Activated T-cell treated with anti-CD3 and anti-CD28 coated beads, Interleukin-2, amount 50 U/mL, for 4 hours (primary cell): ENCODE measurements around the gene NR2C1. TPM values are rescaled to one million over a fixed set of nuclear protein-coding genes. Genes with fewer than 3 reads are reported as not detected.
"Not testable (repeated sequence)": the region's sequence is repeated elsewhere in the genome, so short reads cannot be mapped to it uniquely, and the experiment has no call there.

ENCODE experiments used
- ATAC-seq, 2 donors: fragments of 200-7000 bp; cut with Tn5 transposase; one replicate each; pipeline ENCODE4 v1.10.0; 2021
- DNase-seq: peaks from one replicate; pipeline ENCODE4 v3.0.0-alpha.2; 2020
- H3K27me3 Mint-ChIP-seq: one replicate; pipeline ENCODE4 v1.8.0; 2021; ENCODE audit warnings: low read depth, mixed read lengths
- H3K36me3 Mint-ChIP-seq: one replicate; pipeline ENCODE4 v1.8.0; 2022; ENCODE audit warnings: mixed read lengths; ENCODE audit not compliant: insufficient read depth
- H3K4me1 Mint-ChIP-seq: one replicate; pipeline ENCODE4 v1.8.0; 2021; ENCODE audit warnings: low read depth, mixed read lengths
- H3K4me3 Mint-ChIP-seq: one replicate; pipeline ENCODE4 v1.8.0; 2021; ENCODE audit warnings: mild to moderate bottlenecking, moderate library complexity, mixed read lengths
- H3K9me3 Mint-ChIP-seq: one replicate; pipeline ENCODE4 v1.8.0; 2021; ENCODE audit warnings: mixed read lengths
- total RNA-seq, 3 donors: library from RNA; stranded (reverse); gene quantifications; one replicate each; pipeline ENCODE4 v1.2.1, GENCODE V29; 2021

The NR2C1 gene
- total RNA-seq, 3 donors from 2014 or later, result 13.4 to 16.5 (median 14.1) TPM

DNA sequence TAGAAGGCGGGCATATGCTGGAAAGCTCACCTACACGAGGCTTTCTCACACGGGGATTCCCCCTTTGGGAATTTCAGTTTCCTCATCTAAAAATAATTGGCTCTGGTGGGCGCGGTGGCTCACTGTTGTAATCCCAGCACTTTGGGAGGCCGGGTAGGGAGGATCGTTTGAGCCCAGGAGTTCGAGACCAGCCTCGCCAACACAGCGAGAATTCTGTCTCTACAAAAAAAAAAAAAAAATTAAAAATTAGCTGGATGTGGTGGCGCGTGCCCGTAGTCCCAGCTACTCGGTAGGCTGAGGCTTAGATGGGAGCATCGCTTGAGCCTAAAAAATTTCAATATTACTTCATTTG lies 69.5 kb downstream of the NR2C1 start:
- H3K4me1 Mint-ChIP-seq, result peaks cover 47% of the 10 kb centered on the region
- peaks cover 17% of the 10 kb centered on the region for H3K36me3 Mint-ChIP-seq
- H3K4me3 Mint-ChIP-seq, result peak overlapping the region; percentile 95
- ATAC-seq (peak in 1 of 2 donors; percentile 1), DNase-seq (no peak)
- H3K27me3 Mint-ChIP-seq, result no peaks in the 10 kb centered on the region
- peaks cover 16% of the 10 kb centered on the region for H3K9me3 Mint-ChIP-seq

DNA sequence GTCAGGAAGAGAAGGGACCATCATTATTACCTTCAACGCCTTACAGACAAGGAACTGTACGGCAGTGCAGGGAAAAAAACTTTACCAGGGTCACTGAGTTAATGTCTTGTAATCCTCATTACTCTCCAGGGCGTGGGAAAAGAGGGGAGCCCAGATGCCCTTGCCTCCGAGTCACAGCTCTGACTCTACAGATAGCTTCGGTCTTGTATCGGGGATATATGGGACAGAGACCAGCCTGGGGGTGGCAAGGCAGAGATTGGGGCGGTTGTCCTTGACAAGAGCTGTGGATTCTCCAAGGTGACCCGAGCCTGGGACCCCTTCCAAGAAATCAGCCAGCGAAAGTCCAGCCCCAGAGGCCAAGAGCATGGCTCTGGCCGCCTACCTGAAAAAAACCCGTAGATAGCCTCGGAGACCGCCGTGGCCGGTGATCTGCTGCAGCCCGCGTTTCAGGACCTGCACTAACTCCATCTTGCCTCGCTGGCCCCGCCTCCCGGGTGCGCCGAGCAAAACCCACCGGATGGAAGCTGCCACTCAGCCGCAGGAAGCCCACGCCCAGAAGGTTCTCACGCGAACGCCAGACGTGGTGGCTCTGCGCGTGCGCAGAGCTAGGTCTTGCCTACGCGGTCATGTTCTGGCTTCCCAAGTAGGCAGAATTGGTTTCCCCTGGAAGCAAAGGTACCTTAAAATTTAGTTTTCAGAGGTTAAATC lies 70.1 kb downstream of the NR2C1 start, which contains the start of gene NDUFA12:
TSS of gene NDUFA12 (minus strand) at position 485 of the 708 bp plus-strand sequence. CDS start at position 468, 17 bp downstream.
- Mint-ChIP-seq H3K36me3 (peaks cover 21% of the 10 kb centered on the region), H3K9me3 (peaks cover 16% of the 10 kb centered on the region), H3K4me3 (peak within 1 kb of the TSS; percentile 95), H3K4me1 (peaks cover 52% of the 10 kb centered on the region), H3K27me3 (no peaks in the 10 kb centered on the region)
- peak; percentile 100 for ATAC-seq
- DNase-seq, result peak; percentile 92

DNA sequence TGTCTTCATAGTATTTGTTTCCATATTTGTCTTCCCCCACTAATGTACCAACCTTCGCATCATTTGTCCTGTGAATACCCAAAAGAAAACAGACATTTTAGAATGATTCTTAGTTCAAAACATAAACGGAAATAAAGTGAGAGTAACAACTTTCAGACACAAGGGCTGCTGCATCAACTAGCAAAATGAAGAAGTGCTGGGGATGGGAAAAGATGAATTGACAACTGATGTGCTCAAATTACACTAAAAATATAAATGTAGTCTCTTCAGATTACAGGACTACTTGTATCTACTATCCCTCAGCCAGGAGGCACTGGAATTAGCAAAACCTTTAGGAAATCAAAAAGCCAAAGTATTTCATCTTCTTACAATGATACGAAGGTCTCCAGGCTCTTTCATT lies 70.7 kb downstream of the NR2C1 start:
- ATAC-seq (no peak), DNase-seq (no peak)
- Mint-ChIP-seq H3K9me3 (peaks cover 16% of the 10 kb centered on the region), H3K27me3 (no peaks in the 10 kb centered on the region), H3K4me1 (peaks cover 58% of the 10 kb centered on the region), H3K4me3 (peak overlapping the region; percentile 95), H3K36me3 (peaks cover 24% of the 10 kb centered on the region)

DNA sequence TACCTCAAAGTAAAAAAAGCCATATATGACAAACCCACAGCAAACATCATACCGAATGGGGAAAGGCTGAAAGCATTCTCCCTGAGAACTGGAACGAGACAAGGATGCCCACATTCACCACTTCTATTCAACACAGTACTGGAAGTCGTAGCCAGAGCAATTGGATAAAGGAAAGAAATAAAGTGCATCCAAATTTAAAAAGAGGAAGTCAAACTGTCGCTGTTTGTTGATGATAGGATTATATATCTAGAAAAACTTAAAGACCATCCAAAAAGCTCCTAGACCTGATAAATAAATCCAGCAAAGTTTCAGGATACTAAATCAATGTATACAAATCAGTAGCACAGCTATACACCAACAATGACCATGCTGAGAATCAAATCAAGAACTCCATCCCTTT lies 75.1 kb downstream of the NR2C1 start:
- H3K9me3 Mint-ChIP-seq, result no peaks in the 10 kb centered on the region
- no peak overlapping the region for H3K4me3 Mint-ChIP-seq
- H3K27me3 Mint-ChIP-seq, result no peaks in the 10 kb centered on the region
- DNase-seq (no peak), ATAC-seq (no peak)
- peaks cover 49% of the 10 kb centered on the region for H3K4me1 Mint-ChIP-seq
- peaks cover 25% of the 10 kb centered on the region for H3K36me3 Mint-ChIP-seq

DNA sequence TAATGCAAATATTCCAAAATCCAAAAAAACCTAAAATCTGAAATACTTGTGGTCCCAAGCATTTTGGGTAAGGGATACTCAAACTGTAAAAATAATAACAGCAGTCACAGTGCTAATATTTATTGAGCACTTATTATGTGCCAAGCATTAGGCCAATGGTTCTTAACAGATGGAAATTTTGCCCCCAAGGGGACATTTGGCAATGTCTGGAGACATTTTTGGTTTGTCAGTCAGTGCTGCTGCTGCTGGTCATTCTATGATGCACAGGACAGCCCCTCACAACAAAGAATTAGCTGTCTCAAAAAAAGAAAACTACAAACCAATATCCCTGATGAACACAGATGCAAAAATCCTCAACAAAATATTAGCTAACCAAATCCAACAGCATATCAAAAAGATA lies 75.7 kb downstream of the NR2C1 start:
- Mint-ChIP-seq H3K9me3 (no peaks in the 10 kb centered on the region), H3K4me1 (peaks cover 49% of the 10 kb centered on the region), H3K36me3 (peaks cover 26% of the 10 kb centered on the region), H3K4me3 (no peak overlapping the region), H3K27me3 (no peaks in the 10 kb centered on the region)
- no peak for DNase-seq
- no peak for ATAC-seq

DNA sequence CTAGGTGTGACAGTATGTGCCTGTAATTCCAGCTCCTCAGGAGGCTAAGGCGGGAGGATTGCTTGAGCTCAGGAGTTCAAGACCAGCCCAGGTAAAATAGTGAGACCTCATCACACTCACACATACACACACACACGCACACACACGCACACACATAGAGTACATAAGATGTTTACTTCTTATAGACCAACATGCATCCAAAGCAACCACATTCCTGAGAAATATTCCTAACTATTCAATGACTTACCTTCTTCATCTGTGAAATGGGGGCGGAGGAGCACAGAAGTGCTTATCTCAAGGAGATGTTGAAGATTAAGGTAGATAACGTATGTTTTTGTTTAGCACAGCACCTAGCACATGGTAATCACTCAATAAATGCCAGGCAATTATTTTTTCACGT lies 76.4 kb downstream of the NR2C1 start:
- H3K4me3 Mint-ChIP-seq, result no peak overlapping the region
- peaks cover 50% of the 10 kb centered on the region for H3K4me1 Mint-ChIP-seq
- peaks cover 31% of the 10 kb centered on the region for H3K36me3 Mint-ChIP-seq
- no peaks in the 10 kb centered on the region for H3K27me3 Mint-ChIP-seq
- no peaks in the 10 kb centered on the region for H3K9me3 Mint-ChIP-seq
- no peak for DNase-seq
- ATAC-seq, result no peak

DNA sequence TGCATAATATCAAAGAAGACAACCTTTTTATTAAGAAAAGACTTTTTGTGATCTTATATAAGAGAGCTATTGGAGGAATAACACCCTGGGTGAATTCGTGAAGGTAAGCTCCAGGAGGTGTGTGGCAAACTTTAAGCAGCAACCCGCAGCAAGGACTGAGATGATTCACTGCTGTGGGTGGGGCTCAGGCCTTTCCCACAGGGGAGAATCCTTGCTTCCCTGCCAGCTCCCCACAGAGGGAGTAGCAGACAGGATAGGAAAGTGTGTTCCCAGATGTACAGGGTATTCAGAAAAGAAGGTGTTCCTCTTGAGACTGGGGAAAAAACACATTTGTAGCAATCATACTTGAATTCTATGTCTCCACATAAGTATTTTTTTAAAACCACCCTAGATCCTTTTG lies 79.1 kb downstream of the NR2C1 start:
- H3K27me3 Mint-ChIP-seq, result no peaks in the 10 kb centered on the region
- H3K36me3 Mint-ChIP-seq, result peaks cover 34% of the 10 kb centered on the region
- ATAC-seq, result no peak
- H3K4me3 Mint-ChIP-seq, result no peak overlapping the region
- no peak for DNase-seq
- H3K9me3 Mint-ChIP-seq, result no peaks in the 10 kb centered on the region
- peaks cover 43% of the 10 kb centered on the region for H3K4me1 Mint-ChIP-seq

DNA sequence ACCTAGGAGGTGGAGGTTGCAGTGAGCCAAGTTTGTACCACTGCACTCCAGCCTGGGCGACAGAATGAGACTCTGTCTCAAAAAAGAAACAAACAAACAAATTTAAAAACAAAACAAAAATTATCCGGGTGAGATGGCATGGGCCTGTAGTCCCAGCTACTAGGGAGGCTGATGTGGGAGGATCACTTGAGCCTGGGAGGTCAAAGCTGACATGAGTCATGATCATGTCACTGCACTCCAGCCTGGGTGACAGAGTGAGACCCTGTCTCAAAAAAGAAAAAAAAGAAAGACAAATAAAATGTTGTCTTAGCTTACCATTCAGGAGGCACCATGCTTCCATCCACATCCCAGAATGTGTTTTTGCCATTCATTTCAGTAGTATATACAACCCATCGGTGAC lies 79.6 kb downstream of the NR2C1 start:
- peak in 1 of 2 donors; percentile 43 for ATAC-seq

DNA sequence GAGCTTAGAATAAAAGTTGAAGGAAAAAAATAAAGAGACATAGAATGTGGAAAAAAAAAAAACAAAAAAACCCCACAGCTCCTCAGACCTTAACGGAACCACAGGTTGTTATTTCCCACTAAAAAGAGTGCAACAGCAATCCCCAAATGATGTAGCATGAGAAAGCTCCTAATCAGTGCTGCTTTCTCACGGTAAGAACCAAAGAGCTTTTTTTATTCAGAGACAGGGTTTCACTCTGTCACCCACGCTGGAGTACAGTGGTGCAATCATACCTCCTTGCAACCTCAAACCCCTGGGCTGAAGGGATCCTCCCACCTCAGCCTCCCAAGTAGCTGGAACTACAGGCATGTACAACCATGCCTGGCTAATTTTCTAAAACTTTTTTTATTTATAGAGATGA lies 83.2 kb downstream of the NR2C1 start:
- peak; percentile 40 to 49 for ATAC-seq

More for the DNA sequence above, 79.6 kb downstream of the NR2C1 start:
- not testable (repeated sequence) for DNase-seq, H3K9me3 Mint-ChIP-seq, H3K4me3 Mint-ChIP-seq, H3K27me3 Mint-ChIP-seq
- Mint-ChIP-seq H3K36me3 (peaks cover 33% of the 10 kb centered on the region), H3K4me1 (peaks cover 43% of the 10 kb centered on the region)

DNA sequence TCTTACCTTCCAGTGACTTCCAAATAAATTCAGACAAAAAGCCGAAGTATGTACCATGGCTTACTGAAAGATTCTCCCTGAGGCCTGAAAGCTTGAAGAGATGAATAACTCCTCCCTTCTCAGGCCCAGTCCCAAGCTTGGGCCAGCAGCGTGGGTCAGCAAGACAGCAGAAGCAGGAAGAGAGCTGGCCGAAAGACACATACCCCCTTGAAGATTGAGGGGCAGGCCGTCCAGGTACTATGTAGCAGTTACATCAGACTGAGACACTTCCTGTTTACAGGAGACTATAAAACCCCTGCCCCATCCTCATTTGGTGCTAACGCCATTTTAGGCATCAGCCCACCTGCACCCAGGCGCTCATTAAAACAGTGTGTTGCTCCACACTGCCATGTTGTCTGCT lies 84.9 kb downstream of the NR2C1 start:
- Mint-ChIP-seq H3K4me3 (no peak overlapping the region), H3K36me3 (peaks cover 26% of the 10 kb centered on the region), H3K27me3 (no peaks in the 10 kb centered on the region), H3K9me3 (peaks cover 4% of the 10 kb centered on the region), H3K4me1 (peaks cover 53% of the 10 kb centered on the region)
- ATAC-seq, result no peak
- DNase-seq, result no peak

More for the DNA sequence above, 83.2 kb downstream of the NR2C1 start:
- Mint-ChIP-seq H3K4me1 (peaks cover 54% of the 10 kb centered on the region), H3K36me3 (peaks cover 26% of the 10 kb centered on the region), H3K4me3 (no peak overlapping the region), H3K27me3 (no peaks in the 10 kb centered on the region), H3K9me3 (peaks cover 4% of the 10 kb centered on the region)
- no peak for DNase-seq

DNA sequence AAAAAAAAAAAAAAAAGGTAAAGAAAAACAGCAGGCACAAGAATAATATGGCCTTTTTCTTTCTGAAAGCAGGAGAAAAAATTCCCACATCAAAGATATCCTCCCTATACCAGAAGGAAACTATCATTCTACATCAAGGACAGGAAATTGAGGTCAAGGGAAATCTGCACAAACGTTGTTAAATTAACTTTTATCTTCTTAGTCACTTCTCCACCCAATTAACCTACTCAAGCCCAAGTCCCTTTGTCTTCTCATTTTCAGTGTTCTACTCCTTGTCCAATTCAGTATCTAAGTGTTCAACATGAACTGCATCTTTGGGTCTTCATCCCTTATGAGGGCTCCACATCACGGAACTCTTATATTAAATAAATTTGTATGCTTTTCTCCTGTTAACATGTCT lies 85.6 kb downstream of the NR2C1 start:
- Mint-ChIP-seq H3K9me3 (peaks cover 4% of the 10 kb centered on the region), H3K4me1 (peaks cover 58% of the 10 kb centered on the region), H3K36me3 (peaks cover 30% of the 10 kb centered on the region), H3K27me3 (no peaks in the 10 kb centered on the region), H3K4me3 (peak overlapping the region; percentile 9)
- DNase-seq (no peak), ATAC-seq (peak in 1 of 2 donors; percentile 49)

DNA sequence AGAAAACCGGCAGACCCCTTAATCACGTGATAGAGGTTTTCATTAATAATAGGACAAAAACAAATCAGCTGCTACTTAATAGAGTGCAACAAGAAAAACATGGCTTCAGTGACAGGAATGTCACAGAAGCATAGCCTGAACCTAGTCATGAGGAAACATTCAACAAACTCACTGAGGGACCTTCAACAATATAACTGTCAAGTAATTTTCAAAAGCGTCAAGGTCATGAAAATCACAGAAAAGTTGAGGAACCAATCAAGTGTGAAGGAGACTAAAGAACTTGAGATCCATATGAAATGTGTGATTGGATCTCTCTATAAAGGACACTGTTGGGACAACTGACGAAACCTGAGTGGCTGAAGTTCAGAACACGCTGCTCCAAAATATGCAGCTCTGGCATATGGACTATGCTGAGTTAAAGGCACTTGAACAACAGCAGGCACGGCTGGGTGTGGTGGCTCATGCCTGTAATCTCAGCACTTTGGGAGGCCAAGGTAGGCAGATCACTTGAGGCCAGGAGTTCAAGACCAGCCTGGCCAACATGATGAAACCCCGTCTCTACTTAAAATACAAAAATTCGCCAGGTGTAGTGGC lies 86.2 kb downstream of the NR2C1 start:
- Mint-ChIP-seq H3K36me3 (peaks cover 26% of the 10 kb centered on the region), H3K4me3 (no peak overlapping the region), H3K9me3 (peaks cover 4% of the 10 kb centered on the region), H3K27me3 (no peaks in the 10 kb centered on the region), H3K4me1 (peaks cover 57% of the 10 kb centered on the region)
- DNase-seq (no peak), ATAC-seq (no peak)

DNA sequence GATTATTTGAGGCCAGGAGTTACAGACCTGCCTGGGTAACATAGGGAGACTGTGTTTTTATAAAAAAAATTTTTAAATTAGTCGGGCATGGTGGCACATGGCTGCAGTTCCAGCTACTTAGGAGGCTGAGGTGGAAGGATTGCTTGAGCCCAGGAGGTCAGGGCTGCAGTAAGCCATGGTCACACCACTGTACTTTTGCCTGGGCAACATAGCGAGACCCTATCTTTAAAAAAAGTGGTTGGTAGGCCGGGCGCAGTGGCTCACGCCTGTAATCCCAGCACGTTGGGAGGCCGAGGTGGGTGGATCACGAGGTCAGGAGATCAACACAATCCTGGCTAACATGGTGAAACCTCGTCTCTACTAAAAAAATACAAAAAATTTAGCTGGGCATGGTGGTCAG lies 88.3 kb downstream of the NR2C1 start:
- not testable (repeated sequence) for H3K27me3 Mint-ChIP-seq, H3K9me3 Mint-ChIP-seq, ATAC-seq, DNase-seq, H3K4me3 Mint-ChIP-seq
- Mint-ChIP-seq H3K36me3 (peaks cover 21% of the 10 kb centered on the region), H3K4me1 (peaks cover 67% of the 10 kb centered on the region)

DNA sequence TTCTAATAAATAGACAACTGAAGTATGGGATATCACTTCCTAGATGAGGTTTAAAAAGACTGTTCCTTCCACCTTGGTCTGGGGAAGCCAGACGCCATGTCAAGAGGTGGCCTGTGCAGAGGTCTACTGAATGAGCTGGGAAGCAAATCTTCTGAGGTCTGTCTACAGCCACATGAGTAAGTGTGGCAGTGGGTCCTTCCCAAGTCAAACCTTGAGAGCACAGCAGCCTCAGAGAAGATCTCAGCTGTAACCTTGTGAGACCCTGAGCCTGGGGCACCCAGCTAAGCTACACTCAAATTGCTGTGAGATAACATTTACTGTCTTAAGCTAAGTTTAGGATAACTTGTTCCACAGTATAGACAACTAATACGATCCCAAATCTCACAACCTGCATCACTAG lies 90.1 kb downstream of the NR2C1 start:
- Mint-ChIP-seq H3K36me3 (peaks cover 10% of the 10 kb centered on the region), H3K4me3 (no peak overlapping the region), H3K4me1 (peaks cover 52% of the 10 kb centered on the region), H3K9me3 (no peaks in the 10 kb centered on the region), H3K27me3 (no peaks in the 10 kb centered on the region)
- DNase-seq (no peak), ATAC-seq (no peak)

DNA sequence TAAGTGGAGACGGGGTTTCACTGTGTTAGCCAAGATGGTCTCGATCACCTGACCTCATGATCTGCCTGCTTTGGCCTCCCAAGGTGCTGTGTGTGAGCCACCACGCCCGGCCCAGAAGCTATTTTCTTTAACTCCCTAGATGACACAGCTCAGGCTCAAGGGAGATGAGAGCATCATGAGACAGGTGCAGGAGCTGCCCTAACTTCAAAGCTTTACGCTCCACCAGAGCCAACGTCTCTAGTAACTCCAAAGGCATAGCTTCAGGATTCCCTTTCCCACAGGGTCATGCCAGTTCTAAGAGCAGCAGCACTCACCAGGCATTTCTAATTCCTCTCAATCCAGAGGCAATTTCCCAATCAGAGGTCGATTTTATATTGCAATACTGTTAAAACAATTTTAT lies 91.0 kb downstream of the NR2C1 start:
- Mint-ChIP-seq H3K4me1 (peaks cover 50% of the 10 kb centered on the region), H3K9me3 (no peaks in the 10 kb centered on the region), H3K36me3 (peaks cover 8% of the 10 kb centered on the region), H3K4me3 (no peak overlapping the region), H3K27me3 (no peaks in the 10 kb centered on the region)
- ATAC-seq (no peak), DNase-seq (no peak)
